ENCODE data around the gene FCHO1. TPM values are rescaled to one million over a fixed set of nuclear protein-coding genes. Genes with fewer than 3 reads are reported as not detected.

Gene FCHO1
- polyA plus RNA-seq, 2 donors: 0.51 to 0.75 TPM

DNA sequence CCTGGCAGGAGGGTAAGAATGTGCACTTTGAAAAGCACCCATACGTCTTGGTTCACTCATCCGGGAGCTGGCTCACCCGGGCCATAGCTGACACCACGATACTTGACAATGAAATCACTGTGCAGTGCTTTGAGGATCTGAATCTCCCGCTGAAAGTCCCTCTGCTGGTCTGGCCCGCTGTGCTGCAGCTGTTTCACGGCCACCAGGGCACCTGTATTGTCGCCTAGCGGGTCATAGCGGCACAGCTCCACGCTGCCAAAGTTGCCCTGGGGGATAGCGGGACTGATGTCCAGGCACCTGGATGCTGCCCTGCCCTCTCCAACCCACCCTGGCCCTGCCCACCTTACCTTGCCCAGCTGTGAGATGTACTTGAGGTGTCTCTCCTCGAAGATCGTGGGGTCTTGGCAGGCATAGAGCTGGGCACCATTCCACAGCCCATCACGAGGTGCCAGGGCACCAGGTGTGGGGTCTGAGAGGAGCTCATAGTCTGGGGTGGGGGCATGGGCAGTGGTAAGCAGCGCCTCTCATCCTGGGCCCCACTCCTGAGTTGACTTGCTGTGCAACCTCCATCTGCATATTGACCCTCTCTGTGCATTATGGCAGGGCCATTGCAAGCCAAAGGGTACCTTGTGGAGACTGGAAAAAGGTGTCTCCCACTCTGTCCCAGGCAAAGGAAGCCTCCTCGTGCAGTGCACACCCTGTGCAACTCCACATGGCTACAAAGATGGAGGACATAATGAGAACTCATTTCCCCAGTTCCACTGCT is 81.3 kb downstream of the FCHO1 start:
- Histone ChIP-seq H3K27ac (ENCODE audit: low read depth in 2 of 2, low read length in 1 of 2) (no peak overlapping the region), H3K36me3 (ENCODE audit: control insufficient read depth in 2 of 2, insufficient read depth in 2 of 2, low read length in 1 of 2) (peaks cover 0 to 3% of the 10 kb centered on the region in 2 donors), H3K4me3 (ENCODE audit: low read depth in 1 of 2, low read length in 2 of 2) (no peak overlapping the region), H3K27me3 (ENCODE audit: control insufficient read depth in 1 of 2, insufficient read depth in 2 of 2, low read length in 2 of 2) (no peaks in the 10 kb centered on the region), H3K4me1 (ENCODE audit: control insufficient read depth in 2 of 2, insufficient read depth in 2 of 2, low read length in 1 of 2) (peaks cover 2 to 6% of the 10 kb centered on the region in 2 donors), H3K9me3 (ENCODE audit: control insufficient read depth in 2 of 2, insufficient read depth in 1 of 2, low read depth in 1 of 2, low read length in 1 of 2) (peaks cover 3 to 5% of the 10 kb centered on the region in 2 donors)
- 84 to 87% methylated on average over 17 of the region's 17 CpGs for WGBS, 2 donors

DNA sequence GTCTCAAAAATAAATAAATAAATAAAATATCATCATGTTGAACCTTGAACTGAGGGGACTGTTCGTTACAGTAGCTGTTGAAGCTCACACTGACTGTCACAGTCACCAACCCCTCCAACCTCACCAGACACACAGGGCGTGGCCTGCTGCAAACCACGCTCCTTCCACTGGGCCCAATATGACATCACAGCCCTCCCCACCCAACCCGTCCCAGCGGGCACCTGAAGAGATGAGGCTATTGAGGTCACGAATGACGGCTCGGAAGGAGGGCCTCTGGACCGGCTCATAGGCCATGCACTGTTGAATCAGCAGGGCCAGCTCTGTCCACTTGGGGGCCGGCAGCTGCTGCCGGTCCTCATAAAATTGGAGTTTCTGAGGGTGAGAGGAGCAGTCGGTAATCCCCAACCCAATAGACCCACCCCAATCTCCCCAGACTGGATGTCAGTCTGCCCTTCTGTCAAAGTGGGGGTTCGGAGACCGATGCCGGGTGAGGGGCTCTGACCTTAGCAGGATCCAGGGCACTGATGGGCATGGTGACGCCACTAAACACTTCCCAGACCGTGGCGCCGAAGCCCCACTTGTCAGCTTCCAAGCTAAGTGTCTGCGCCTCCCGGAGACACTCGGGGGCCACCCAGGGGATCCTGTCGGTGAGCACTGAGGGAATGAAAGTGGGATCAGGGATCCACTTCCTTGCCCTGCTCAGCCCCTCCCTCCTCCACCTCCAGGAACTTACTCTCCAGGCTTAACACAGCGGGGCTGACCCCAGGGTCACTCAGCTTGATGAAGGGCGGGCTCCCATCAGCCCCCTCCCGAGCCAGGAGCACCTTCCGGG is 83.3 kb downstream of the FCHO1 start:
- Histone ChIP-seq H3K9me3 (ENCODE audit: control insufficient read depth in 2 of 2, insufficient read depth in 1 of 2, low read depth in 1 of 2, low read length in 1 of 2) (peaks cover 3 to 5% of the 10 kb centered on the region in 2 donors), H3K27ac (ENCODE audit: low read depth in 2 of 2, low read length in 1 of 2) (no peak overlapping the region), H3K27me3 (ENCODE audit: control insufficient read depth in 1 of 2, insufficient read depth in 2 of 2, low read length in 2 of 2) (no peaks in the 10 kb centered on the region), H3K4me3 (ENCODE audit: low read depth in 1 of 2, low read length in 2 of 2) (no peak overlapping the region), H3K36me3 (ENCODE audit: control insufficient read depth in 2 of 2, insufficient read depth in 2 of 2, low read length in 1 of 2) (peaks cover 0 to 3% of the 10 kb centered on the region in 2 donors), H3K4me1 (ENCODE audit: control insufficient read depth in 2 of 2, insufficient read depth in 2 of 2, low read length in 1 of 2) (peaks cover 2 to 6% of the 10 kb centered on the region in 2 donors)
- 74 to 85% methylated on average over 27 of the region's 27 CpGs for WGBS, 2 donors

DNA sequence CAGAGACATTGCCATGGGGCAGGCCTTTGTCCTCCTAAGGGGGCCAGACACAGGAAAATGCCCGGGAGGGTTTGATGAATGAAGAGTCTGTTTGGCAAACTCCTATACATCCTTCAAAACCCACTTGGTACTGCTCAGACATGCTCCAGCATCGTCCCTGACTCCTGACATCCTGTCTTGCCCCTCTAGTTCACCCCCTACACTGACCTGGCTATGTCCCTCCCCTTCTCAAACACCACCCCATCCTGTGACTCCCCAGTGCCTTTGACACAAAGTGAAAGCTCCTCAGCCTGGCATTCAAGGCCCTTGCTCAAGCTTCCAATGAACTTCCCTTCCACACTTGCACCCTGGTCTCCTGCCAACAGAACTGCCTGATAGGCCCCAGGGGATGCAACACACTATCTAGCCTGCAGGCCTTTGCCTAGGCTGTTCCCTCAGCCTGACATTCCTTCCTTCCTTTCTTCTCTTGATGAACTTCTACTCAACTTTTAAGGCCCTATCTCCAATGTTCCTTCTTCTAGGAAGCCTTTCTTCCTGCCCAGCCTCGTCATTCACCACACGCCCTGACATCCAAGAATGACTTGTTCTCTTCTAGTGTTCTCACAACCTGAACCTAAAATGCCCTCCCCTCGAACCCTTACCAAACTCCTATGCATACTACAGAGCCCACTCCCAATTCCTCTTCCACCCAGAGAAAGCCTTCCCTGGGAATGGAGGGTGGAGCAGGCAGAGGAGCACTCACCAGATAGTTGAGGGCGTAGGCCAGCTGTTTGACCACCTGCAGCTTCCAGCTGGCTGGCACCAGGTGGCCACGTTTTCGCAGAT is 84.1 kb downstream of the FCHO1 start:
- Histone ChIP-seq H3K9me3 (ENCODE audit: control insufficient read depth in 2 of 2, insufficient read depth in 1 of 2, low read depth in 1 of 2, low read length in 1 of 2) (peaks cover 3 to 5% of the 10 kb centered on the region in 2 donors), H3K27ac (ENCODE audit: low read depth in 2 of 2, low read length in 1 of 2) (no peak overlapping the region), H3K4me3 (ENCODE audit: low read depth in 1 of 2, low read length in 2 of 2) (no peak overlapping the region), H3K27me3 (ENCODE audit: control insufficient read depth in 1 of 2, insufficient read depth in 2 of 2, low read length in 2 of 2) (no peaks in the 10 kb centered on the region), H3K36me3 (ENCODE audit: control insufficient read depth in 2 of 2, insufficient read depth in 2 of 2, low read length in 1 of 2) (peaks cover 0 to 3% of the 10 kb centered on the region in 2 donors), H3K4me1 (ENCODE audit: control insufficient read depth in 2 of 2, insufficient read depth in 2 of 2, low read length in 1 of 2) (peaks cover 0 to 6% of the 10 kb centered on the region in 2 donors)
- WGBS, 2 donors: 61 to 66% methylated on average over 8 of the region's 8 CpGs

GRCh38 chr19:17836530-17836929 is 85.3 kb downstream of the FCHO1 start:
- Histone ChIP-seq H3K27me3 (ENCODE audit: control insufficient read depth in 1 of 2, insufficient read depth in 2 of 2, low read length in 2 of 2) (no peaks in the 10 kb centered on the region), H3K4me1 (ENCODE audit: control insufficient read depth in 2 of 2, insufficient read depth in 2 of 2, low read length in 1 of 2) (peaks cover 0 to 6% of the 10 kb centered on the region in 2 donors), H3K9me3 (ENCODE audit: control insufficient read depth in 2 of 2, insufficient read depth in 1 of 2, low read depth in 1 of 2, low read length in 1 of 2) (no peaks in the 10 kb centered on the region), H3K4me3 (ENCODE audit: low read depth in 1 of 2, low read length in 2 of 2) (no peak overlapping the region), H3K27ac (ENCODE audit: low read depth in 2 of 2, low read length in 1 of 2) (no peak overlapping the region), H3K36me3 (ENCODE audit: control insufficient read depth in 2 of 2, insufficient read depth in 2 of 2, low read length in 1 of 2) (peaks cover 0 to 3% of the 10 kb centered on the region in 2 donors)
- 58 to 69% methylated on average over 4 of the region's 4 CpGs for WGBS, 2 donors

GRCh38 chr19:17837972-17838371 is 86.7 kb downstream of the FCHO1 start:
- no peak overlapping the region for H3K4me3 ChIP-seq (ENCODE audit: low read depth in 1 of 2, low read length in 2 of 2)

More at GRCh38 chr19:17837972-17838371, 86.7 kb downstream of the FCHO1 start:
- Histone ChIP-seq H3K4me1 (ENCODE audit: control insufficient read depth in 2 of 2, insufficient read depth in 2 of 2, low read length in 1 of 2) (peaks cover 7 to 10% of the 10 kb centered on the region in 2 donors), H3K27ac (ENCODE audit: low read depth in 2 of 2, low read length in 1 of 2) (no peak overlapping the region), H3K36me3 (ENCODE audit: control insufficient read depth in 2 of 2, insufficient read depth in 2 of 2, low read length in 1 of 2) (no peaks in the 10 kb centered on the region), H3K27me3 (ENCODE audit: control insufficient read depth in 1 of 2, insufficient read depth in 2 of 2, low read length in 2 of 2) (no peaks in the 10 kb centered on the region), H3K9me3 (ENCODE audit: control insufficient read depth in 2 of 2, insufficient read depth in 1 of 2, low read depth in 1 of 2, low read length in 1 of 2) (no peaks in the 10 kb centered on the region)
- WGBS, 2 donors: 94 to 95% methylated on average over 7 of the region's 7 CpGs

Other genes starting within 250 kb of the FCHO1 start
- 100 to 1,000 TPM in 1 of 2 donors, 10 to 100 TPM in 1; 90.6 to 119 TPM for gene PGLS, start 239.8 kb upstream of the FCHO1 start, polyA plus RNA-seq
- gene COLGALT1, start 195.8 kb upstream of the FCHO1 start, polyA plus RNA-seq: 10 to 100 TPM; 23.6 to 24.8 TPM
- gene UNC13A, start 63.1 kb upstream of the FCHO1 start, polyA plus RNA-seq: under 1 TPM; 0.02 to 0.04 TPM
- 10 to 100 TPM in 1 of 2 donors, 1 to 10 TPM in 1; 7.8 to 13.1 TPM for gene MAP1S, start 32.0 kb upstream of the FCHO1 start, polyA plus RNA-seq
- 10 to 100 TPM; 12.2 to 45.1 TPM for gene B3GNT3, start 43.7 kb downstream of the FCHO1 start, polyA plus RNA-seq
- gene INSL3, start 70.0 kb downstream of the FCHO1 start, polyA plus RNA-seq: under 1 TPM; 0.06 to 0.12 TPM
- 1 to 10 TPM; 1.5 to 2.5 TPM for gene JAK3, start 96.5 kb downstream of the FCHO1 start, polyA plus RNA-seq
- 1,000 to 10,000 TPM; 1,368 to 2,485 TPM for gene RPL18A, start 108.4 kb downstream of the FCHO1 start, polyA plus RNA-seq
- under 1 TPM; 0.01 to 0.04 TPM for gene SLC5A5, start 120.5 kb downstream of the FCHO1 start, polyA plus RNA-seq
- gene CCDC124, start 181.5 kb downstream of the FCHO1 start, polyA plus RNA-seq: 100 to 1,000 TPM; 101 to 111 TPM
- under 1 TPM; 0.02 TPM for gene KCNN1, start 215.6 kb downstream of the FCHO1 start, polyA plus RNA-seq

All from esophagus (tissue), 2 donors.